Metanephros (tissue), 1 donor: ENCODE results near the gene MAGEA3. TPM values are rescaled to one million over a fixed set of nuclear protein-coding genes. Genes with fewer than 3 reads are reported as not detected.

Experiments
- total RNA-seq: library from RNA; depleted of rRNA; stranded (reverse); fragments of >200 nt; gene quantifications from one replicate; pipeline ENCODE4 v1.2.3, GENCODE V29; 2014

The MAGEA3 gene, protein sequence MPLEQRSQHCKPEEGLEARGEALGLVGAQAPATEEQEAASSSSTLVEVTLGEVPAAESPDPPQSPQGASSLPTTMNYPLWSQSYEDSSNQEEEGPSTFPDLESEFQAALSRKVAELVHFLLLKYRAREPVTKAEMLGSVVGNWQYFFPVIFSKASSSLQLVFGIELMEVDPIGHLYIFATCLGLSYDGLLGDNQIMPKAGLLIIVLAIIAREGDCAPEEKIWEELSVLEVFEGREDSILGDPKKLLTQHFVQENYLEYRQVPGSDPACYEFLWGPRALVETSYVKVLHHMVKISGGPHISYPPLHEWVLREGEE
- not detected for total RNA-seq

DNA sequence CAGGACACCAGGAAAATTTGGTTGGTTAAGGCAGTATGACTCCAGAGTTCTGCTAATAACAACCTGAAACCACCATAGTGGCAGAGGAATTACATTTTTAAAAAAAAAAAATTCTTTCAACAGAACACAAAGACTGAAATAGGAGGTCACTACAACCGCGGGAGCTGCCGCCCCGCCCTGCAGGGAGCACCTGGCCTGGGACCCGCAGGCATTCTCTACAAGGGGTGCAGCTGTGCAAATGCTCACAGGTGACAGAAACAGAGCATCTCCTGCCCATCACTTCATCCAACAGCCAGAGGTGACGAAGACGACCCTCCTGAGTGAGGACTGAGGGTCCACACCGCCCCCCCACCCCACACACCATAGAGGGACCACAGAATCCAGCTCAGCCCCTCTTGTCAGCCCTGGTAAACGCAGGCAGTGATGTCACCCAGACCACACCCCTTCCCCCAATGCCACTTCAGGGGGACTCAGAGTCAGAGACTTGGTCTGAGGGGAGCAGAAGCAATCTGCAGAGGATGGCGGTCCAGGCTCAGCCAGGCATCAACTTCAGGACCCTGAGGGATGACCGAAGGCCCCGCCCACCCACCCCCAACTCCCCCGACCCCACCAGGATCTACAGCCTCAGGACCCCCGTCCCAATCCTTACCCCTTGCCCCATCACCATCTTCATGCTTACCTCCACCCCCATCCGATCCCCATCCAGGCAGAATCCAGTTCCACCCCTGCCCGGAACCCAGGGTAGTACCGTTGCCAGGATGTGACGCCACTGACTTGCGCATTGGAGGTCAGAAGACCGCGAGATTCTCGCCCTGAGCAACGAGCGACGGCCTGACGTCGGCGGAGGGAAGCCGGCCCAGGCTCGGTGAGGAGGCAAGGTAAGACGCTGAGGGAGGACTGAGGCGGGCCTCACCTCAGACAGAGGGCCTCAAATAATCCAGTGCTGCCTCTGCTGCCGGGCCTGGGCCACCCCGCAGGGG is at the start of gene MAGEA3:
TSS of gene MAGEA3 (plus strand) at position 843 of the 980 bp plus-strand sequence. CDS start 2,039 bp downstream, outside the sequence.

DNA sequence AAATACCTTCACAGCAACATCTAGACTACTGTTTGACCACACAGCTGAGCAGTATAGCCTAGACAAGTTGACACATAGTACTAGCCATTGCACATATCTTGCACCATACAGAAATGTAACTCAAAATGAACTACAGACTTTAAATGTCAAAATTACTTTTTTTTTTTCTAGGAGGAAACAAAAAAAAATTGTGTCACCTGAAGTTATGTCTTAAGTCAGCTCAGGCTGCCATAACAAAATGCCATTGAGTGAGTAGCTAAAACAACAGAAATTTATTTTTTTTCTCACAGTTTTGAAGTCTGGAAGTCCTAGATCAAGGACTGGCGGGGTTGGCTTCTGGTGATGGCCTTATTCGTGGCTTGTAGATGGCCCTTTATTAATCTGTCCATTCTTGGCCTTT is 10.6 kb downstream of the MAGEA3 start, which contains the start of gene CSAG2:
TSS of gene CSAG2 (minus strand) at position 101 of the 400 bp plus-strand sequence. CDS start 161 bp downstream, outside the sequence.

DNA sequence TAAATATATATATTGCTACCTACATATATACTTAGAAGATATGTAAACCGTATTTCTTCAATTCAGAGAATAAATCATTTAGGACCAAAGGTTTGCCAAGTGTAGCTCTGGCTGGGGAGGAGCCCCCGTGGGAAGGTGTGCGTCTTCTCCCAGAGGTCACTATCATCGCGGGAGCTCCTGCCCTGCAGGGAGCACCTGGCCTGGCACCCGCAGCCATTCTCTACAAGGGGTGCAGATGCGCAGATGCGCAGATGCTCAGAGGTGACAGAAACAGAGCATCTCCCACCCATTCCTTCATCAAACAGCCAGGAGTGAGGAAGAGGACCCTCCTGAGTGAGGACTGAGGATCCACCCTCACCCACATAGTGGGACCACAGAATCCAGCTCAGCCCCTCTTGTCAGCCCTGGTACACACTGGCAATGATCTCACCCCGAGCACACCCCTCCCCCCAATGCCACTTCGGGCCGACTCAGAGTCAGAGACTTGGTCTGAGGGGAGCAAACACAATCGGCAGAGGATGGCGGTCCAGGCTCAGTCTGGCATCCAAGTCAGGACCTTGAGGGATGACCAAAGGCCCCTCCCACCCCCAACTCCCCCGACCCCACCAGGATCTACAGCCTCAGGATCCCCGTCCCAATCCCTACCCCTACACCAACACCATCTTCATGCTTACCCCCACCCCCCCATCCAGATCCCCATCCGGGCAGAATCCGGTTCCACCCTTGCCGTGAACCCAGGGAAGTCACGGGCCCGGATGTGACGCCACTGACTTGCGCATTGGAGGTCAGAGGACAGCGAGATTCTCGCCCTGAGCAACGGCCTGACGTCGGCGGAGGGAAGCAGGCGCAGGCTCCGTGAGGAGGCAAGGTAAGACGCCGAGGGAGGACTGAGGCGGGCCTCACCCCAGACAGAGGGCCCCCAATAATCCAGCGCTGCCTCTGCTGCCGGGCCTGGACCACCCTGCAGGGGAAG is 15.5 kb downstream of the MAGEA3 start, which contains the start of gene MAGEA2B:
TSS of gene MAGEA2B (plus strand) at position 814 of the 973 bp plus-strand sequence. CDS start 2,479 bp downstream, outside the sequence.

DNA sequence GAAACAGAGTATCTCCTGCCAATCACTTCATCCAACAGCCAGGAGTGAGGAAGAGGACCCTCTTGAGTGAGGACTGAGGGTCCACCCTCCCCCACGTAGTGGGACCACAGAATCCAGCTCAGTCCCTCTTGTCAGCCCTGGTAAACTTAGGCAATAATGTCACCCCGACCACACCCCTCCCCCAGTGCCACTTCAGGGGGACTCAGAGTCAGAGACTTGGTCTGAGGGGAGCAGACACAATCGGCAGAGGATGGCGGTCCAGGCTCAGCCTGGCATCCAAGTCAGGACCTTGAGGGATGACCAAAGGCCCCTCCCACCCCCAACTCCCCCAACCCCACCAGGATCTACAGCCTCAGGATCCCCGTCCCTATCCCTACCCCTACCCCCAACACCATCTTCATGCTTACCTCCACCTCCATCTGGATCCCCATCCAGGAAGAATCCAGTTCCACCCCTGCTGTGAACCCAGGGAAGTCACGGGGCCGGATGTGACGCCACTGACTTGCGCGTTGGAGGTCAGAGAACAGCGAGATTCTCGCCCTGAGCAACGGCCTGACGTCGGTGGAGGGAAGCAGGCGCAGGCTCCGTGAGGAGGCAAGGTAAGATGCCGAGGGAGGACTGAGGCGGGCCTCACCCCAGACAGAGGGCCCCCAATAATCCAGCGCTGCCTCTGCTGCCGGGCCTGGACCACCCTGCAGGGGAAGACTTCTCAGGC is 34.8 kb downstream of the MAGEA3 start, which contains the start of the genes CSAG1 and MAGEA12:
TSS of gene CSAG1 (minus strand) at position 461 of the 715 bp plus-strand sequence. CDS start 1,261 bp downstream, outside the sequence.
TSS of gene MAGEA12 (plus strand) at position 497 of the 715 bp plus-strand sequence. CDS start 2,405 bp downstream, outside the sequence.

Other genes with a start within 250 kb of the MAGEA3 start
- not detected for gene GABRA3, start 247.5 kb upstream of the MAGEA3 start, total RNA-seq
- gene GABRQ, start 60.9 kb upstream of the MAGEA3 start, total RNA-seq: 0.99 TPM
- not detected for gene CSAG2, start 10.5 kb downstream of the MAGEA3 start, total RNA-seq
- not detected for gene MAGEA2B, start 15.8 kb downstream of the MAGEA3 start, total RNA-seq
- gene CSAG1, start 34.9 kb downstream of the MAGEA3 start, total RNA-seq: not detected
- gene MAGEA12, start 35.0 kb downstream of the MAGEA3 start, total RNA-seq: not detected
- gene MAGEA2, start 55.0 kb downstream of the MAGEA3 start, total RNA-seq: not detected
- gene CSAG3, start 60.4 kb downstream of the MAGEA3 start, total RNA-seq: not detected
- not detected for gene MAGEA6, start 70.9 kb downstream of the MAGEA3 start, total RNA-seq
- gene CETN2, start 132.0 kb downstream of the MAGEA3 start, total RNA-seq: 26.3 TPM
- 10.8 TPM for gene NSDHL, start 132.3 kb downstream of the MAGEA3 start, total RNA-seq
- 16.5 TPM for gene ZNF185, start 199.3 kb downstream of the MAGEA3 start, total RNA-seq